K562 (cell line): ENCODE results near the gene DDIT3. TPM values are rescaled to one million over a fixed set of nuclear protein-coding genes. Genes with fewer than 3 reads are reported as not detected.
A peak's percentile ranks its signal among the peaks of the same experiment; 100 is the strongest.

Source experiments
- BRF1 ChIP-seq: IDR thresholded peaks from 3 replicates; pipeline ENCODE4 v1.6.1; 2011; ENCODE audit warnings: borderline replicate concordance, mild to moderate bottlenecking; ENCODE audit not compliant: insufficient read length; ENCODE audit errors: extremely low read depth
- COPS2 ChIP-seq: fragments of 450-650 bp; conservative IDR thresholded peaks from 2 replicates; pipeline ENCODE4 v1.6.1; 2016; ENCODE audit warnings: mild to moderate bottlenecking, moderate library complexity
- DMBX1 ChIP-seq: fragments of 250-450 bp; sonication (Bioruptor Pico); IDR thresholded peaks from 2 replicates; pipeline ENCODE4 v1.8.0; 2022; ENCODE audit warnings: inconsistent platforms, mild to moderate bottlenecking, moderate library complexity, borderline replicate concordance
- E2F1 ChIP-seq: sonication (generic); formaldehyde crosslinking; IDR thresholded peaks from 2 replicates; pipeline ENCODE4 v1.8.1; 2023; ENCODE audit warnings: mild to moderate bottlenecking, missing genetic modification reagents, moderate library complexity
- GTF2F1 ChIP-seq: IDR thresholded peaks from 2 replicates; pipeline ENCODE4 v1.6.1; 2011; ENCODE audit warnings: low read depth, low read length, improper control_type of control experiment
- HDAC1 ChIP-seq, 2 experiments: fragments of 450-650 bp; IDR thresholded peaks; 2 replicates each; pipeline ENCODE4 v1.6.1; 2016 to 2017; ENCODE audit warnings: inconsistent platforms in 1 of 2, mild to moderate bottlenecking in 1 of 2, moderate library complexity in 1 of 2
- HMG20A ChIP-seq: fragments of 450-650 bp; formaldehyde crosslinking; conservative IDR thresholded peaks from 2 replicates; pipeline ENCODE4 v1.4.0; 2020; ENCODE audit warnings: mild to moderate bottlenecking, mixed read lengths
- MCM3 ChIP-seq: fragments of 450-650 bp; IDR thresholded peaks from 2 replicates; pipeline ENCODE4 v1.6.1; 2016
- PRPF4 ChIP-seq: fragments of 200-400 bp; formaldehyde crosslinking; IDR thresholded peaks from one replicate; pipeline ENCODE4 v1.6.1; 2017; ENCODE audit warnings: low read length, low read depth, mild to moderate bottlenecking; ENCODE audit not compliant: insufficient read depth, poor library complexity, severe bottlenecking
- PURB ChIP-seq: sonication (generic); formaldehyde crosslinking; IDR thresholded peaks from 2 replicates; pipeline ENCODE4 v1.9.0; 2021; ENCODE audit warnings: low read depth, mild to moderate bottlenecking, missing genetic modification reagents
- SIRT6 ChIP-seq: IDR thresholded peaks from one replicate; pipeline ENCODE4 v1.6.1; 2012; ENCODE audit warnings: low read depth, mild to moderate bottlenecking, control low read depth, inconsistent platforms, low read length, moderate library complexity
- SMAD2 ChIP-seq: fragments of 150-350 bp; IDR thresholded peaks from 2 replicates; pipeline ENCODE4 v1.6.1; 2014; ENCODE audit warnings: low read depth, mild to moderate bottlenecking, low read length
- SMARCC2 ChIP-seq: fragments of 450-650 bp; IDR thresholded peaks from 2 replicates; pipeline ENCODE4 v1.6.1; 2017; ENCODE audit warnings: antibody characterized with exemption, moderate library complexity, mild to moderate bottlenecking, low read depth
- YY1 ChIP-seq, 3 experiments: IDR thresholded peaks; 2 replicates each; pipeline ENCODE4 v1.6.1; 2011; ENCODE audit warnings: low read length in 2 of 3, mild to moderate bottlenecking in 2 of 3, moderate library complexity in 2 of 3, borderline replicate concordance in 1 of 3, control low read depth in 1 of 3, low read depth in 1 of 3; ENCODE audit not compliant: insufficient read depth in 3 of 3, insufficient replicate concordance in 2 of 3, control insufficient read depth in 1 of 3, insufficient read length in 1 of 3; ENCODE audit errors: extremely low read depth in 1 of 3
- ZNF23 ChIP-seq: fragments of 250-450 bp; sonication (Bioruptor Pico); IDR thresholded peaks from 2 replicates; pipeline ENCODE4 v1.4.0; 2020; ENCODE audit warnings: mild to moderate bottlenecking
- ZNF277 ChIP-seq: fragments of 250-450 bp; sonication (Bioruptor Pico); IDR thresholded peaks from 2 replicates; pipeline ENCODE4 v1.8.0; 2022; ENCODE audit warnings: inconsistent platforms, mild to moderate bottlenecking, moderate library complexity, borderline replicate concordance
- ZNF696 ChIP-seq: fragments of 250-450 bp; sonication (Bioruptor Pico); conservative IDR thresholded peaks from 2 replicates; pipeline ENCODE4 v1.4.0; 2020; ENCODE audit warnings: mild to moderate bottlenecking, moderate library complexity
- polyA plus RNA-seq, 8 experiments: library from polyadenylated mRNA; depleted of rRNA in 4 of 8; stranded (reverse) in 5 of 8; unstranded in 3 of 8; fragments of >200 nt; fragmentation: Nextera tagmentation in 2 of 8; fragmentation: Illumina TruSeq in 1 of 8; extraction: Ambion mirVana in 2 of 8; extraction: Trizol in 1 of 8; gene quantifications; 2 replicates each; pipeline versions ENCODE4 v1.2.1 to v1.2.3, GENCODE V29; 2011 to 2014; ENCODE audit warnings: inconsistent platforms in 1 of 8, missing spikeins in 1 of 8
- total RNA-seq, 7 experiments: library from RNA; depleted of rRNA in 6 of 7; stranded (reverse); fragments of >200 nt in 6 of 7; fragmentation: Illumina TruSeq in 2 of 7; extraction: Trizol in 2 of 7; gene quantifications; 2 replicates each; pipeline versions ENCODE4 v1.2.1 to v1.2.3, GENCODE V29; 2011 to 2021; ENCODE audit warnings: low replicate concordance in 1 of 7
- TF ChIP-seq, protein P1 (sequence below): fragments of 450-650 bp; formaldehyde crosslinking; IDR thresholded peaks from 2 replicates; pipeline ENCODE4 v1.4.0; 2022; ENCODE audit warnings: missing genetic modification characterization
- TF ChIP-seq, protein P2 (sequence below), 2 experiments: fragments of 250-450 bp in 1 of 2; fragments of 450-650 bp in 1 of 2; sonication (Bioruptor Pico) in 1 of 2; IDR thresholded peaks; 2 replicates each; pipeline versions ENCODE4 v1.6.1 to v1.8.0; 2016 to 2021; ENCODE audit warnings: mild to moderate bottlenecking in 2 of 2, moderate library complexity in 2 of 2, missing compliant biosample characterization in 1 of 2, missing genetic modification characterization in 1 of 2
- TF ChIP-seq, protein P3 (sequence below): sonication (generic); formaldehyde crosslinking; IDR thresholded peaks from 2 replicates; pipeline ENCODE4 v1.8.1; 2023; ENCODE audit warnings: mild to moderate bottlenecking, missing genetic modification reagents

The DDIT3 gene
- total and polyA plus RNA-seq, 9 of the 15 experiments (the other 6 are each of a cell fraction or from before 2014, with no cell fraction given), result 59.1 to 272 (median 89.9) TPM

GRCh38 chr12:57487597-57488401, 32.5 kb downstream of the DDIT3 start, which contains the start of gene MARS1 (continued):
- no peak for TF ChIP-seq BRF1
- TF ChIP-seq, protein P1, sequence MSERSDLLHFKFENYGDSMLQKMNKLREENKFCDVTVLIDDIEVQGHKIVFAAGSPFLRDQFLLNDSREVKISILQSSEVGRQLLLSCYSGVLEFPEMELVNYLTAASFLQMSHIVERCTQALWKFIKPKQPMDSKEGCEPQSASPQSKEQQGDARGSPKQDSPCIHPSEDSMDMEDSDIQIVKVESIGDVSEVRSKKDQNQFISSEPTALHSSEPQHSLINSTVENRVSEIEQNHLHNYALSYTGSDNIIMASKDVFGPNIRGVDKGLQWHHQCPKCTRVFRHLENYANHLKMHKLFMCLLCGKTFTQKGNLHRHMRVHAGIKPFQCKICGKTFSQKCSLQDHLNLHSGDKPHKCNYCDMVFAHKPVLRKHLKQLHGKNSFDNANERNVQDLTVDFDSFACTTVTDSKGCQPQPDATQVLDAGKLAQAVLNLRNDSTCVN (CRISPR knock-in tag), result no peak
- peak; percentile 40; the same call in 1 of the 2 replicates for TF ChIP-seq DMBX1 (CRISPR knock-in tag)
- TF ChIP-seq E2F1, result no peak; the same call in none of the 2 replicates
- no peak for TF ChIP-seq MCM3
- TF ChIP-seq SMARCC2, result no peak
- no peak for TF ChIP-seq ZNF696
- TF ChIP-seq HDAC1 (IDR thresholded peaks at IDR 0.05), result peak in 1 of 2 experiments; percentile 86; a peak in 2 of 4 replicates
- no peak for TF ChIP-seq ZNF277 (CRISPR knock-in tag)
- TF ChIP-seq, protein P2, sequence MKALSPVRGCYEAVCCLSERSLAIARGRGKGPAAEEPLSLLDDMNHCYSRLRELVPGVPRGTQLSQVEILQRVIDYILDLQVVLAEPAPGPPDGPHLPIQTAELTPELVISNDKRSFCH (CRISPR knock-in tag; IDR thresholded peaks at IDR 0.05), result no peak
- TF ChIP-seq, protein P2 (tag; IDR thresholded peaks at IDR 0.05), result no peak
- TF ChIP-seq, protein P3, sequence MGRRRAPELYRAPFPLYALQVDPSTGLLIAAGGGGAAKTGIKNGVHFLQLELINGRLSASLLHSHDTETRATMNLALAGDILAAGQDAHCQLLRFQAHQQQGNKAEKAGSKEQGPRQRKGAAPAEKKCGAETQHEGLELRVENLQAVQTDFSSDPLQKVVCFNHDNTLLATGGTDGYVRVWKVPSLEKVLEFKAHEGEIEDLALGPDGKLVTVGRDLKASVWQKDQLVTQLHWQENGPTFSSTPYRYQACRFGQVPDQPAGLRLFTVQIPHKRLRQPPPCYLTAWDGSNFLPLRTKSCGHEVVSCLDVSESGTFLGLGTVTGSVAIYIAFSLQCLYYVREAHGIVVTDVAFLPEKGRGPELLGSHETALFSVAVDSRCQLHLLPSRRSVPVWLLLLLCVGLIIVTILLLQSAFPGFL (CRISPR knock-in tag), result no peak
- no peak for TF ChIP-seq SIRT6
- TF ChIP-seq COPS2, result no peak
- TF ChIP-seq YY1 (IDR thresholded peaks at IDR 0.05; ENCODE audit: borderline replicate concordance in 1 of 3, control insufficient read depth in 1 of 3, extremely low read depth in 1 of 3, insufficient read depth in 3 of 3, insufficient read length in 1 of 3, insufficient replicate concordance in 2 of 3, low read depth in 1 of 3, low read length in 2 of 3), result peak; percentile 22 to 88 (median 78)
- no peak for TF ChIP-seq ZNF23 (CRISPR knock-in tag)
- TF ChIP-seq PRPF4, result peak; percentile 76
- TF ChIP-seq SMAD2, result no peak
- TF ChIP-seq HMG20A (CRISPR knock-in tag), result no peak
- TF ChIP-seq GTF2F1, result no peak
- TF ChIP-seq PURB (CRISPR knock-in tag), result no peak
